ENCODE measurements around the gene COTL1. TPM values are rescaled to one million over a fixed set of nuclear protein-coding genes. Genes with fewer than 3 reads are reported as not detected.

Gene COTL1
- total RNA-seq, 1 donor from 2014 or later = 129 TPM

GRCh38 chr16:84534815-84535214, 83.1 kb downstream of the COTL1 start:
- Histone ChIP-seq H3K4me3 (no peak overlapping the region), H3K4me1 (peaks cover 23% of the 10 kb centered on the region), H3K27ac (no peak overlapping the region), H3K9me3 (no peaks in the 10 kb centered on the region), H3K36me3 (no peaks in the 10 kb centered on the region), H3K27me3 (no peaks in the 10 kb centered on the region)
- intact Hi-C loops (cut with DNase I) = no loop called here
- ATAC-seq (no peak), DNase-seq (no peak)
- no peak for TF ChIP-seq CTCF (IDR thresholded peaks at IDR 0.05)

- Histone ChIP-seq H3K4me1 (peaks cover 26% of the 10 kb centered on the region), H3K36me3 (no peaks in the 10 kb centered on the region), H3K27ac (peak overlapping the region; percentile 24), H3K9me3 (no peaks in the 10 kb centered on the region), H3K27me3 (no peaks in the 10 kb centered on the region), H3K4me3 (no peak overlapping the region)
- TF ChIP-seq CTCF (IDR thresholded peaks at IDR 0.05) = no peak
- ATAC-seq = no peak
- intact Hi-C loops (cut with DNase I) = no loop called here
- no peak for DNase-seq
Observed at GRCh38 chr16:84532855-84533486, 84.9 kb downstream of the COTL1 start.

- peaks cover 32% of the 10 kb centered on the region for H3K4me1 ChIP-seq
- no peak for TF ChIP-seq CTCF (IDR thresholded peaks at IDR 0.05)
- peak; percentile 78 for ATAC-seq
- H3K27me3 ChIP-seq = no peaks in the 10 kb centered on the region
- intact Hi-C loops (cut with DNase I) = no loop called here
- H3K36me3 ChIP-seq = no peaks in the 10 kb centered on the region
- no peaks in the 10 kb centered on the region for H3K9me3 ChIP-seq
- no peak for DNase-seq
- H3K4me3 ChIP-seq = no peak overlapping the region
- peak overlapping the region; percentile 24 for H3K27ac ChIP-seq
Observed at GRCh38 chr16:84532291-84532724, 85.6 kb downstream of the COTL1 start.

- Histone ChIP-seq H3K9me3 (no peaks in the 10 kb centered on the region), H3K27me3 (no peaks in the 10 kb centered on the region), H3K4me3 (no peak overlapping the region), H3K36me3 (no peaks in the 10 kb centered on the region), H3K27ac (peak overlapping the region; percentile 24), H3K4me1 (peaks cover 34% of the 10 kb centered on the region)
- TF ChIP-seq CTCF (IDR thresholded peaks at IDR 0.05) = no peak
- intact Hi-C loops (cut with DNase I) = no loop called here
- DNase-seq = no peak
- no peak for ATAC-seq
Observed at GRCh38 chr16:84531671-84532111, 86.2 kb downstream of the COTL1 start.

GRCh38 chr16:84530590-84530989, 87.3 kb downstream of the COTL1 start:
- intact Hi-C loops (cut with DNase I) = no loop called here
- Histone ChIP-seq H3K36me3 (no peaks in the 10 kb centered on the region), H3K4me1 (peaks cover 34% of the 10 kb centered on the region), H3K27ac (no peak overlapping the region), H3K27me3 (no peaks in the 10 kb centered on the region), H3K4me3 (no peak overlapping the region), H3K9me3 (no peaks in the 10 kb centered on the region)
- TF ChIP-seq CTCF (IDR thresholded peaks at IDR 0.05) = no peak
- DNase-seq (no peak), ATAC-seq (no peak)

GRCh38 chr16:84529607-84530006, 88.3 kb downstream of the COTL1 start:
- DNase-seq (no peak), ATAC-seq (no peak)
- no peak overlapping the region for H3K4me3 ChIP-seq
- intact Hi-C loops (cut with DNase I) = no loop called here
- H3K9me3 ChIP-seq = no peaks in the 10 kb centered on the region
- H3K4me1 ChIP-seq = peaks cover 34% of the 10 kb centered on the region
- no peak overlapping the region for H3K27ac ChIP-seq
- TF ChIP-seq CTCF (IDR thresholded peaks at IDR 0.05) = no peak
- H3K27me3 ChIP-seq = no peaks in the 10 kb centered on the region
- H3K36me3 ChIP-seq = no peaks in the 10 kb centered on the region

All from upper lobe of right lung (tissue), 1 donor.